Neutrophil (primary cell): ENCODE measurements around the gene FAT4.
A peak's percentile ranks its signal among the peaks of the same experiment; 100 is the strongest.

Experiments
- H3K27ac ChIP-seq: fragments of 200-600 bp; sonication (generic); 2 replicates; pipeline ENCODE4 v1.5.1; 2016; ENCODE audit warnings: mild to moderate bottlenecking, moderate library complexity
- H3K27me3 ChIP-seq: fragments of 200-600 bp; sonication (generic); 2 replicates; pipeline ENCODE4 v1.6.0; 2016; ENCODE audit warnings: mild to moderate bottlenecking
- H3K36me3 ChIP-seq: fragments of 200-600 bp; sonication (generic); 2 replicates; pipeline ENCODE4 v1.5.1; 2017
- H3K4me1 ChIP-seq, 2 experiments: fragments of 200-600 bp in 1 of 2; sonication (generic) in 1 of 2; 1 replicate in 1 of 2; 2 replicates in 1 of 2; pipeline versions ENCODE4 v1.5.1 to v1.6.1; 2013 to 2016; ENCODE audit warnings: low read depth in 1 of 2, low read length in 1 of 2, mild to moderate bottlenecking in 1 of 2, moderate library complexity in 1 of 2; ENCODE audit not compliant: control insufficient read depth in 1 of 2, insufficient read depth in 1 of 2
- H3K4me3 ChIP-seq, 2 experiments: fragments of 200-600 bp in 1 of 2; sonication (generic) in 1 of 2; 1 replicate in 1 of 2; 2 replicates in 1 of 2; pipeline ENCODE4 v1.5.1; 2013 to 2016; ENCODE audit warnings: low read depth in 1 of 2, low read length in 1 of 2, mild to moderate bottlenecking in 1 of 2, moderate library complexity in 1 of 2
- H3K9me3 ChIP-seq: fragments of 200-600 bp; sonication (generic); 2 replicates; pipeline ENCODE4 v1.5.1; 2016
- CTCF ChIP-seq: fragments of 200-600 bp; sonication (generic); IDR thresholded peaks from 2 replicates; pipeline ENCODE4 v1.5.1; 2016; ENCODE audit warnings: antibody characterized with exemption

The FAT4 gene

GRCh38 chr4:125313989-125314667 is 627 bp upstream of the FAT4 start:
- no peak for TF ChIP-seq CTCF
- H3K4me3 ChIP-seq, result peak overlapping the region in 1 of 2 experiments; percentile 53
- H3K4me1 ChIP-seq, result peaks cover 17 to 30% of the 10 kb centered on the region in 2 experiments
- H3K9me3 ChIP-seq, result no peaks in the 10 kb centered on the region
- no peak overlapping the region for H3K27ac ChIP-seq
- H3K27me3 ChIP-seq, result peaks cover 91% of the 10 kb centered on the region
- no peaks in the 10 kb centered on the region for H3K36me3 ChIP-seq

- Histone ChIP-seq H3K36me3 (no peaks in the 10 kb centered on the region), H3K4me1 (peaks cover 17 to 30% of the 10 kb centered on the region in 2 experiments), H3K4me3 (peak overlapping the region; percentile 30 to 53), H3K27ac (no peak overlapping the region), H3K27me3 (peaks cover 100% of the 10 kb centered on the region), H3K9me3 (no peaks in the 10 kb centered on the region)
- no peak for TF ChIP-seq CTCF
Measured at GRCh38 chr4:125315576-125316400, 1.0 kb downstream of the FAT4 start.

GRCh38 chr4:125316401-125316790 is 1.6 kb downstream of the FAT4 start:
- Histone ChIP-seq H3K4me3 (peak overlapping the region in 1 of 2 experiments; percentile 27), H3K9me3 (no peaks in the 10 kb centered on the region), H3K4me1 (peaks cover 17 to 30% of the 10 kb centered on the region in 2 experiments), H3K27ac (no peak overlapping the region), H3K27me3 (peaks cover 94% of the 10 kb centered on the region), H3K36me3 (no peaks in the 10 kb centered on the region)
- no peak for TF ChIP-seq CTCF

- Histone ChIP-seq H3K27ac (no peak overlapping the region), H3K9me3 (no peaks in the 10 kb centered on the region), H3K4me1 (peaks cover 17 to 30% of the 10 kb centered on the region in 2 experiments), H3K36me3 (no peaks in the 10 kb centered on the region), H3K27me3 (peaks cover 88% of the 10 kb centered on the region), H3K4me3 (peak overlapping the region; percentile 4 to 27)
- no peak for TF ChIP-seq CTCF
Measured at GRCh38 chr4:125316791-125317524, 2.2 kb downstream of the FAT4 start.

GRCh38 chr4:125317525-125317877 is 2.7 kb downstream of the FAT4 start:
- peak overlapping the region; percentile 4 to 27 for H3K4me3 ChIP-seq
- no peaks in the 10 kb centered on the region for H3K36me3 ChIP-seq
- H3K27me3 ChIP-seq, result peaks cover 83% of the 10 kb centered on the region
- H3K27ac ChIP-seq, result no peak overlapping the region
- H3K9me3 ChIP-seq, result no peaks in the 10 kb centered on the region
- peaks cover 17 to 30% of the 10 kb centered on the region in 2 experiments for H3K4me1 ChIP-seq
- TF ChIP-seq CTCF, result no peak
